ENCODE results near the gene RICTOR.

- TF ChIP-seq, protein P1, sequence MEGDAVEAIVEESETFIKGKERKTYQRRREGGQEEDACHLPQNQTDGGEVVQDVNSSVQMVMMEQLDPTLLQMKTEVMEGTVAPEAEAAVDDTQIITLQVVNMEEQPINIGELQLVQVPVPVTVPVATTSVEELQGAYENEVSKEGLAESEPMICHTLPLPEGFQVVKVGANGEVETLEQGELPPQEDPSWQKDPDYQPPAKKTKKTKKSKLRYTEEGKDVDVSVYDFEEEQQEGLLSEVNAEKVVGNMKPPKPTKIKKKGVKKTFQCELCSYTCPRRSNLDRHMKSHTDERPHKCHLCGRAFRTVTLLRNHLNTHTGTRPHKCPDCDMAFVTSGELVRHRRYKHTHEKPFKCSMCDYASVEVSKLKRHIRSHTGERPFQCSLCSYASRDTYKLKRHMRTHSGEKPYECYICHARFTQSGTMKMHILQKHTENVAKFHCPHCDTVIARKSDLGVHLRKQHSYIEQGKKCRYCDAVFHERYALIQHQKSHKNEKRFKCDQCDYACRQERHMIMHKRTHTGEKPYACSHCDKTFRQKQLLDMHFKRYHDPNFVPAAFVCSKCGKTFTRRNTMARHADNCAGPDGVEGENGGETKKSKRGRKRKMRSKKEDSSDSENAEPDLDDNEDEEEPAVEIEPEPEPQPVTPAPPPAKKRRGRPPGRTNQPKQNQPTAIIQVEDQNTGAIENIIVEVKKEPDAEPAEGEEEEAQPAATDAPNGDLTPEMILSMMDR (IDR thresholded peaks at IDR 0.05) = no peak
- no peak for TF ChIP-seq POLR2A (IDR thresholded peaks at IDR 0.05)
Observed at GRCh38 chr5:39016587-39017275, 57.5 kb downstream of the RICTOR start.
